HepG2 (cell line): ENCODE measurements around the gene CTRB2. TPM values are rescaled to one million over a fixed set of nuclear protein-coding genes. Genes with fewer than 3 reads are reported as not detected.

ENCODE experiments used
- MBNL3 ChIP-seq: fragments of 250-450 bp; sonication (Bioruptor Pico); conservative IDR thresholded peaks from 2 replicates; pipeline ENCODE4 v1.8.0; 2022; ENCODE audit warnings: mild to moderate bottlenecking, inconsistent platforms
- MYC ChIP-seq: sonication (generic); formaldehyde crosslinking; IDR thresholded peaks from 2 replicates; pipeline ENCODE4 v1.9.0; 2021; ENCODE audit warnings: missing genetic modification reagents, borderline replicate concordance
- ZBTB1 ChIP-seq: sonication (generic); formaldehyde crosslinking; IDR thresholded peaks from 2 replicates; pipeline ENCODE4 v1.4.0; 2020; ENCODE audit warnings: missing genetic modification reagents, borderline replicate concordance
- ZBTB20 ChIP-seq: sonication (generic); formaldehyde crosslinking; IDR thresholded peaks from 2 replicates; pipeline ENCODE4 v1.8.1; 2023; ENCODE audit warnings: missing genetic modification reagents, low read depth, mild to moderate bottlenecking, borderline replicate concordance
- ZFX ChIP-seq: sonication (generic); formaldehyde crosslinking; IDR thresholded peaks from 2 replicates; pipeline ENCODE4 v1.4.0; 2020; ENCODE audit warnings: mild to moderate bottlenecking, low read depth, missing genetic modification reagents, moderate library complexity
- ZMYM3 ChIP-seq: sonication (generic); formaldehyde crosslinking; IDR thresholded peaks from 2 replicates; pipeline ENCODE4 v1.5.1; 2020; ENCODE audit warnings: mild to moderate bottlenecking, missing genetic modification reagents
- polyA plus RNA-seq, 8 experiments: library from polyadenylated mRNA; depleted of rRNA in 3 of 8; stranded (reverse) in 7 of 8; unstranded in 1 of 8; fragments of >200 nt; fragmentation: Illumina TruSeq in 4 of 8; extraction: Trizol in 4 of 8; gene quantifications; 2 replicates each; pipeline versions ENCODE4 v1.2.1 to v1.2.3, GENCODE V29; 2011 to 2016; ENCODE audit warnings: low read depth in 4 of 8, missing spikeins in 1 of 8, mixed read lengths in 1 of 8; ENCODE audit not compliant: insufficient read depth in 1 of 8
- total RNA-seq, 5 experiments: library from RNA; depleted of rRNA; stranded (reverse); fragments of >200 nt; fragmentation: Illumina TruSeq; extraction: Trizol; gene quantifications; 2 replicates each; pipeline ENCODE4 v1.2.3, GENCODE V29; 2016; ENCODE audit warnings: low read depth in 1 of 5
- TF ChIP-seq, protein P1 (sequence below): IDR thresholded peaks from 2 replicates; pipeline ENCODE4 v1.6.1; 2016; ENCODE audit warnings: low read depth, borderline replicate concordance
- TF ChIP-seq, protein P2 (sequence below): sonication (generic); formaldehyde crosslinking; IDR thresholded peaks from 2 replicates; pipeline ENCODE4; 2020; ENCODE audit warnings: missing genetic modification reagents, mild to moderate bottlenecking, borderline replicate concordance

CTRB2 gene
- total and polyA plus RNA-seq, 2 of the 13 experiments (the other 11 are each of a cell fraction or from before 2014, with no cell fraction given) = 0.13 TPM; not detected in 1

DNA sequence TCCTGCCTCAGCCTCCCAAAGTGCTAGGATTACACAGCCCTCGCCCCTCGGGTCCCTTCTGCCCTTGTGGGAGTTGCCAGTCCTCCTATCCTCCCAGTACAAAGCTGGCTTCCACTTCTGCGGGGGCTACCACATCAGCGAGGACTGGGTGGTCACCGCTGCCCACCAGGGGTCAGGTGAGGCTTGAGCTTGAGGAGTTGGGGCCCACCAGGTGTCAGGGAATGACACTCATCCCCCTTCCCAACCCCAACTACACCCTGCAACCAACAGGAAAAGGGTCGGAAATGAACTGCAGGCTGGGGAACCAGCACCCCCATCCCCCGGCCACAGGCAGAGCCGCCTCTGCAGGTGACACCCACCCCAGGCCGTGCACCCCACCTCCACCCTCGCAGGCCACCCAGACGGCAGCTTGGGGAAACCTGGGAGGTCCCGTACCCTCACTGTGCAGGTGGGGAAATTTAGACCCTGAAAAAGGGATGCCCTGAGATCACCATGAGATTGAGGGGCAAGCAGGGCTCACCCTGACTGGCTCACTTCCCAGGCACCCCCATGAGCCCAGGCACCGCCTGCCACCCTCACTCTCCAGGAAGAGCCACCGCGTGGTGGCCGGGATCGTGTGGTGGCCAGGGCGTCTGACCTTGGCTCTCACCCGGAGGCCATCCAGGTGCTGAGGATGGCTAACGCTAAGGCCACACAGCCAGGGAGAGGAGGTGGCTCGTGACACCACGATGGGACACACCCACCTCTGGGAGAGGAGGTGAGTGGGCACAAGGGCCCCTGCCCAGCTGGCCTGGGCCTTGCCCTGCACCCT, 19.8 kb upstream of the CTRB2 start (continued):
- TF ChIP-seq, protein P1, sequence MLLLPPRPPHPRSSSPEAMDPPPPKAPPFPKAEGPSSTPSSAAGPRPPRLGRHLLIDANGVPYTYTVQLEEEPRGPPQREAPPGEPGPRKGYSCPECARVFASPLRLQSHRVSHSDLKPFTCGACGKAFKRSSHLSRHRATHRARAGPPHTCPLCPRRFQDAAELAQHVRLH = peak; percentile 44; the same call in 1 of the 2 replicates
- TF ChIP-seq ZFX (CRISPR knock-in tag) = peak; percentile 22; the same call in 1 of the 2 replicates
- peak; percentile 42; the same call in 1 of the 2 replicates for TF ChIP-seq MYC (CRISPR knock-in tag)
- TF ChIP-seq, protein P2, sequence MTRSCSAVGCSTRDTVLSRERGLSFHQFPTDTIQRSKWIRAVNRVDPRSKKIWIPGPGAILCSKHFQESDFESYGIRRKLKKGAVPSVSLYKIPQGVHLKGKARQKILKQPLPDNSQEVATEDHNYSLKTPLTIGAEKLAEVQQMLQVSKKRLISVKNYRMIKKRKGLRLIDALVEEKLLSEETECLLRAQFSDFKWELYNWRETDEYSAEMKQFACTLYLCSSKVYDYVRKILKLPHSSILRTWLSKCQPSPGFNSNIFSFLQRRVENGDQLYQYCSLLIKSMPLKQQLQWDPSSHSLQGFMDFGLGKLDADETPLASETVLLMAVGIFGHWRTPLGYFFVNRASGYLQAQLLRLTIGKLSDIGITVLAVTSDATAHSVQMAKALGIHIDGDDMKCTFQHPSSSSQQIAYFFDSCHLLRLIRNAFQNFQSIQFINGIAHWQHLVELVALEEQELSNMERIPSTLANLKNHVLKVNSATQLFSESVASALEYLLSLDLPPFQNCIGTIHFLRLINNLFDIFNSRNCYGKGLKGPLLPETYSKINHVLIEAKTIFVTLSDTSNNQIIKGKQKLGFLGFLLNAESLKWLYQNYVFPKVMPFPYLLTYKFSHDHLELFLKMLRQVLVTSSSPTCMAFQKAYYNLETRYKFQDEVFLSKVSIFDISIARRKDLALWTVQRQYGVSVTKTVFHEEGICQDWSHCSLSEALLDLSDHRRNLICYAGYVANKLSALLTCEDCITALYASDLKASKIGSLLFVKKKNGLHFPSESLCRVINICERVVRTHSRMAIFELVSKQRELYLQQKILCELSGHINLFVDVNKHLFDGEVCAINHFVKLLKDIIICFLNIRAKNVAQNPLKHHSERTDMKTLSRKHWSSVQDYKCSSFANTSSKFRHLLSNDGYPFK (CRISPR knock-in tag) = no peak
- no peak for TF ChIP-seq ZMYM3 (CRISPR knock-in tag)
- no peak for TF ChIP-seq MBNL3 (CRISPR knock-in tag)
- TF ChIP-seq ZBTB20 (CRISPR knock-in tag) = no peak
- no peak; the same call in 1 of the 2 replicates for TF ChIP-seq ZBTB1
